ENCODE results near the gene OXCT1. TPM values are rescaled to one million over a fixed set of nuclear protein-coding genes. Genes with fewer than 3 reads are reported as not detected.

Gene OXCT1
- total and polyA plus RNA-seq, 2 of the 4 experiments (the other 2 are of a cell fraction), result 14.2 to 16.3 TPM

- 0 out of 2 replicates have a peak, but pooled peaks cover 3% of the 10 kb centered on the region for H3K36me3 ChIP-seq (ENCODE audit: control insufficient read depth, insufficient read depth, low read length)
- H4K5ac ChIP-seq (ENCODE audit: low read depth, low read length), result no peak overlapping the region
- WGBS, 2 experiments (ENCODE audit: extremely low coverage in 2 of 2, insufficient read length in 1 of 2), result no CpG with 5 or more reads among the region's 1 CpG
- H3K79me1 ChIP-seq (ENCODE audit: low read depth in 1 of 2, low read length in 2 of 2), result peaks cover 0 to 7% of the 10 kb centered on the region in 2 experiments; a peak in 1 of 4 replicates
- H3K4me2 ChIP-seq (ENCODE audit: low read depth, low read length), result no peak overlapping the region
- H3K23ac ChIP-seq (ENCODE audit: low read depth, low read length), result no peak overlapping the region
- no peaks in the 10 kb centered on the region for H3K4me1 ChIP-seq (ENCODE audit: control insufficient read depth, insufficient read depth, low read length)
- H3K27me3 ChIP-seq (ENCODE audit: control insufficient read depth, insufficient read depth, low read length), result no peaks in the 10 kb centered on the region
- no peak overlapping the region for H2AK5ac ChIP-seq (ENCODE audit: low read depth, low read length)
- H2BK20ac ChIP-seq (ENCODE audit: low read depth, low read length), result no peak overlapping the region
- H3K14ac ChIP-seq (replicated peaks; ENCODE audit: low read depth, low read length), result no peak overlapping the region
- no peak overlapping the region for H3K9ac ChIP-seq (ENCODE audit: low read depth, low read length)
- ATAC-seq (ENCODE audit: low read depth) (no peak), DNase-seq (no peak)
- CTCF ChIA-PET, result interaction anchor here (1.0 kb wide), 1 partner anchor 9 kb away, joined by 5 read pairs; no protein-coding TSS in a partner anchor
- no peaks in the 10 kb centered on the region for H3K9me3 ChIP-seq (ENCODE audit: control insufficient read depth, insufficient read depth, low read length)
- H4K20me1 ChIP-seq (ENCODE audit: insufficient read depth, low read length), result no peaks in the 10 kb centered on the region
- no peak overlapping the region for H3K18ac ChIP-seq (ENCODE audit: low read depth, low read length)
- no peak overlapping the region for H3K4me3 ChIP-seq (ENCODE audit: insufficient read depth, low read depth, low read length)
- POLR2A ChIA-PET (ENCODE audit: unreplicated experiment), result interaction anchor here (0.5 kb wide), 1 partner anchor 50 kb away, joined by 3 read pairs; no protein-coding TSS in a partner anchor
- H2AK9ac ChIP-seq (replicated peaks; ENCODE audit: low read depth, low read length, poor library complexity), result no peak overlapping the region
- H3K9me1 ChIP-seq (ENCODE audit: insufficient read depth, low read length), result no peaks in the 10 kb centered on the region; the same call in 1 of the 2 replicates
- no peak overlapping the region for H2AFZ ChIP-seq (replicated peaks; ENCODE audit: low read length, poor library complexity)
- H2BK5ac ChIP-seq (ENCODE audit: low read depth, low read length, poor library complexity, severe bottlenecking), result no peak overlapping the region
- no peak overlapping the region for H3K56ac ChIP-seq (ENCODE audit: extremely low read depth, insufficient read depth, low read length)
- dilution Hi-C loops (cut with HindIII; ENCODE audit: low sequenced_read_pairs, unreplicated experiment), result no loop called here
- TF ChIP-seq CHD1 (IDR thresholded peaks at IDR 0.05; ENCODE audit: low read depth, low read length) (no peak), NFE2L2 (IDR thresholded peaks at IDR 0.05; ENCODE audit: low read depth, low read length) (no peak), POLR2A (IDR thresholded peaks at IDR 0.05; ENCODE audit: low read depth, low read length) (no peak), FOS (IDR thresholded peaks at IDR 0.05; ENCODE audit: low read depth, low read length) (no peak), RCOR1 (IDR thresholded peaks at IDR 0.05; ENCODE audit: insufficient replicate concordance, low read length) (no peak), BHLHE40 (IDR thresholded peaks at IDR 0.05; ENCODE audit: low read depth, low read length) (no peak), MAFK (IDR thresholded peaks at IDR 0.05; ENCODE audit: low read depth, low read length) (no peak), CEBPB (IDR thresholded peaks at IDR 0.05; ENCODE audit: low read depth, low read length) (no peak), MAZ (IDR thresholded peaks at IDR 0.05; ENCODE audit: borderline replicate concordance, low read depth, low read length) (no peak), SMC3 (IDR thresholded peaks at IDR 0.05; ENCODE audit: low read depth, low read length) (no peak), RAD21 (IDR thresholded peaks at IDR 0.05; ENCODE audit: low read length) (no peak)
- TF ChIP-seq, protein P1, sequence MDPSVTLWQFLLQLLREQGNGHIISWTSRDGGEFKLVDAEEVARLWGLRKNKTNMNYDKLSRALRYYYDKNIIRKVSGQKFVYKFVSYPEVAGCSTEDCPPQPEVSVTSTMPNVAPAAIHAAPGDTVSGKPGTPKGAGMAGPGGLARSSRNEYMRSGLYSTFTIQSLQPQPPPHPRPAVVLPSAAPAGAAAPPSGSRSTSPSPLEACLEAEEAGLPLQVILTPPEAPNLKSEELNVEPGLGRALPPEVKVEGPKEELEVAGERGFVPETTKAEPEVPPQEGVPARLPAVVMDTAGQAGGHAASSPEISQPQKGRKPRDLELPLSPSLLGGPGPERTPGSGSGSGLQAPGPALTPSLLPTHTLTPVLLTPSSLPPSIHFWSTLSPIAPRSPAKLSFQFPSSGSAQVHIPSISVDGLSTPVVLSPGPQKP (IDR thresholded peaks at IDR 0.05; ENCODE audit: borderline replicate concordance, low read depth, low read length), result no peak
- TF ChIP-seq, protein P2, sequence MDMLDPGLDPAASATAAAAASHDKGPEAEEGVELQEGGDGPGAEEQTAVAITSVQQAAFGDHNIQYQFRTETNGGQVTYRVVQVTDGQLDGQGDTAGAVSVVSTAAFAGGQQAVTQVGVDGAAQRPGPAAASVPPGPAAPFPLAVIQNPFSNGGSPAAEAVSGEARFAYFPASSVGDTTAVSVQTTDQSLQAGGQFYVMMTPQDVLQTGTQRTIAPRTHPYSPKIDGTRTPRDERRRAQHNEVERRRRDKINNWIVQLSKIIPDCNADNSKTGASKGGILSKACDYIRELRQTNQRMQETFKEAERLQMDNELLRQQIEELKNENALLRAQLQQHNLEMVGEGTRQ (IDR thresholded peaks at IDR 0.05; ENCODE audit: low read depth, low read length), result no peak
- TF ChIP-seq, protein P3, sequence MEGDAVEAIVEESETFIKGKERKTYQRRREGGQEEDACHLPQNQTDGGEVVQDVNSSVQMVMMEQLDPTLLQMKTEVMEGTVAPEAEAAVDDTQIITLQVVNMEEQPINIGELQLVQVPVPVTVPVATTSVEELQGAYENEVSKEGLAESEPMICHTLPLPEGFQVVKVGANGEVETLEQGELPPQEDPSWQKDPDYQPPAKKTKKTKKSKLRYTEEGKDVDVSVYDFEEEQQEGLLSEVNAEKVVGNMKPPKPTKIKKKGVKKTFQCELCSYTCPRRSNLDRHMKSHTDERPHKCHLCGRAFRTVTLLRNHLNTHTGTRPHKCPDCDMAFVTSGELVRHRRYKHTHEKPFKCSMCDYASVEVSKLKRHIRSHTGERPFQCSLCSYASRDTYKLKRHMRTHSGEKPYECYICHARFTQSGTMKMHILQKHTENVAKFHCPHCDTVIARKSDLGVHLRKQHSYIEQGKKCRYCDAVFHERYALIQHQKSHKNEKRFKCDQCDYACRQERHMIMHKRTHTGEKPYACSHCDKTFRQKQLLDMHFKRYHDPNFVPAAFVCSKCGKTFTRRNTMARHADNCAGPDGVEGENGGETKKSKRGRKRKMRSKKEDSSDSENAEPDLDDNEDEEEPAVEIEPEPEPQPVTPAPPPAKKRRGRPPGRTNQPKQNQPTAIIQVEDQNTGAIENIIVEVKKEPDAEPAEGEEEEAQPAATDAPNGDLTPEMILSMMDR (conservative IDR thresholded peaks at IDR 0.05; ENCODE audit: low read depth, low read length), result no peak
- H4K91ac ChIP-seq (ENCODE audit: insufficient read depth, low read depth, low read length), result no peak overlapping the region
- H2BK15ac ChIP-seq (ENCODE audit: low read depth, low read length), result no peak overlapping the region
- in situ Hi-C loops (cut with MboI; ENCODE audit: low sequenced_read_pairs), result no loop called here
- no peak overlapping the region for H3K27ac ChIP-seq (ENCODE audit: insufficient read depth, low read length)
- no TSS peak for BruUV-seq (replicated peaks)
- H4K8ac ChIP-seq (ENCODE audit: low read depth in 2 of 2, low read length in 2 of 2), result no peak overlapping the region
- intact Hi-C loops (cut with micrococcal nuclease), result no loop called here
- H2BK120ac ChIP-seq (ENCODE audit: low read depth, low read length), result no peak overlapping the region
- no peak overlapping the region for H3K4ac ChIP-seq (ENCODE audit: low read depth, low read length)
Observed at GRCh38 chr5:41809128-41809527, 61.1 kb downstream of the OXCT1 start.
